Measurements from ENCODE around the gene CFAP20. TPM values are rescaled to one million over a fixed set of nuclear protein-coding genes. Genes with fewer than 3 reads are reported as not detected.
A peak's percentile ranks its signal among the peaks of the same experiment; 100 is the strongest.

CFAP20 gene
- polyA plus RNA-seq (2012; ENCODE audit: insufficient read depth, insufficient read length), result 141 TPM

GRCh38 chr16:58129097-58129936, at the start of gene CFAP20:
TSS of gene CFAP20 (minus strand) at chr16:58129381. CDS start at chr16:58129115, 266 bp downstream.
- DNase-seq (ENCODE audit: low read depth, low spot score), result peak; percentile 100
- peak within 1 kb of the TSS; percentile 89 for H3K4me3 ChIP-seq (ENCODE audit: low read length)

GRCh38 chr16:58177353-58177710, 48.2 kb upstream of the CFAP20 start:
- peak; percentile 67 for DNase-seq (ENCODE audit: low read depth, low spot score)
- H3K4me3 ChIP-seq (ENCODE audit: low read length), result peak overlapping the region; percentile 17

GRCh38 chr16:58176608-58177352, 47.6 kb upstream of the CFAP20 start:
- DNase-seq (ENCODE audit: low read depth, low spot score), result peak; percentile 20
- no peak overlapping the region for H3K4me3 ChIP-seq (ENCODE audit: low read length)

GRCh38 chr16:58170223-58170622, 41.0 kb upstream of the CFAP20 start:
- H3K4me3 ChIP-seq (ENCODE audit: low read length), result no peak overlapping the region
- no peak for DNase-seq (ENCODE audit: low read depth, low spot score)

GRCh38 chr16:58160855-58161254, 31.7 kb upstream of the CFAP20 start:
- H3K4me3 ChIP-seq (ENCODE audit: low read length), result no peak overlapping the region
- no peak for DNase-seq (ENCODE audit: low read depth, low spot score)

- DNase-seq (ENCODE audit: low read depth, low spot score), result no peak
- H3K4me3 ChIP-seq (ENCODE audit: low read length), result no peak overlapping the region
Observed at GRCh38 chr16:58158725-58159124, 29.5 kb upstream of the CFAP20 start.

- DNase-seq (ENCODE audit: low read depth, low spot score), result no peak
- H3K4me3 ChIP-seq (ENCODE audit: low read length), result no peak overlapping the region
Observed at GRCh38 chr16:58157951-58158540, 28.9 kb upstream of the CFAP20 start.

- no peak overlapping the region for H3K4me3 ChIP-seq (ENCODE audit: low read length)
- no peak for DNase-seq (ENCODE audit: low read depth, low spot score)
Observed at GRCh38 chr16:58157239-58157638, 28.1 kb upstream of the CFAP20 start.

- peak; percentile 21 for DNase-seq (ENCODE audit: low read depth, low spot score)
- no peak overlapping the region for H3K4me3 ChIP-seq (ENCODE audit: low read length)
Observed at GRCh38 chr16:58155839-58156238, 26.7 kb upstream of the CFAP20 start.

- H3K4me3 ChIP-seq (ENCODE audit: low read length), result no peak overlapping the region
- no peak for DNase-seq (ENCODE audit: low read depth, low spot score)
Observed at GRCh38 chr16:58154345-58154744, 25.2 kb upstream of the CFAP20 start.

- no peak for DNase-seq (ENCODE audit: low read depth, low spot score)
- no peak overlapping the region for H3K4me3 ChIP-seq (ENCODE audit: low read length)
Observed at GRCh38 chr16:58152246-58152868, 23.2 kb upstream of the CFAP20 start.

- DNase-seq (ENCODE audit: low read depth, low spot score), result no peak
- H3K4me3 ChIP-seq (ENCODE audit: low read length), result no peak overlapping the region
Observed at GRCh38 chr16:58148526-58148925, 19.3 kb upstream of the CFAP20 start.

GRCh38 chr16:58148099-58148498, 18.9 kb upstream of the CFAP20 start:
- no peak overlapping the region for H3K4me3 ChIP-seq (ENCODE audit: low read length)
- DNase-seq (ENCODE audit: low read depth, low spot score), result no peak

GRCh38 chr16:58138852-58139251, 9.7 kb upstream of the CFAP20 start:
- H3K4me3 ChIP-seq (ENCODE audit: low read length), result no peak overlapping the region
- DNase-seq (ENCODE audit: low read depth, low spot score), result no peak

- H3K4me3 ChIP-seq (ENCODE audit: low read length), result no peak overlapping the region
- DNase-seq (ENCODE audit: low read depth, low spot score), result no peak
Observed at GRCh38 chr16:58137581-58137980, 8.4 kb upstream of the CFAP20 start.

- peak overlapping the region; percentile 89 for H3K4me3 ChIP-seq (ENCODE audit: low read length)
- DNase-seq (ENCODE audit: low read depth, low spot score), result no peak
Observed at GRCh38 chr16:58128711-58129096, 477 bp downstream of the CFAP20 start.

GRCh38 chr16:58128181-58128631, 975 bp downstream of the CFAP20 start:
- DNase-seq (ENCODE audit: low read depth, low spot score), result no peak
- peak overlapping the region; percentile 89 for H3K4me3 ChIP-seq (ENCODE audit: low read length)

- DNase-seq (ENCODE audit: low read depth, low spot score), result no peak
- H3K4me3 ChIP-seq (ENCODE audit: low read length), result peak overlapping the region; percentile 89
Observed at GRCh38 chr16:58127634-58128033, 1.5 kb downstream of the CFAP20 start.

- peak; percentile 58 for DNase-seq (ENCODE audit: low read depth, low spot score)
- no peak overlapping the region; the same call in 1 of the 2 replicates for H3K4me3 ChIP-seq (ENCODE audit: low read length)
Observed at GRCh38 chr16:58127033-58127556, 2.1 kb downstream of the CFAP20 start.
